Keratinocyte (primary cell): ENCODE data around the gene SECTM1. TPM values are rescaled to one million over a fixed set of nuclear protein-coding genes. Genes with fewer than 3 reads are reported as not detected.
"Not testable (repeated sequence)": the region's sequence is repeated elsewhere in the genome, so short reads cannot be mapped to it uniquely, and the experiment has no call there.

ENCODE experiments used
- DNase-seq: peaks from one replicate; pipeline ENCODE4 v3.0.0-alpha.2; 2011; ENCODE audit warnings: low read depth, missing footprints, low spot score
- FAIRE-seq: peaks from 2 replicates; lab custom pipeline; 2011; peaks lifted over from hg19 to GRCh38; lab: Jason Lieb, UNC
- H2AFZ ChIP-seq: 2 replicates; pipeline ENCODE4 v1.6.0; 2012; ENCODE audit warnings: low read length, control low read depth, inconsistent platforms; ENCODE audit not compliant: control insufficient read depth
- H3K27ac ChIP-seq: 2 replicates; pipeline ENCODE4 v1.5.1; 2011; ENCODE audit warnings: low read length; ENCODE audit not compliant: control insufficient read depth, insufficient read depth
- H3K27me3 ChIP-seq: 3 replicates; pipeline ENCODE4 v1.6.0; 2011; ENCODE audit warnings: low read length; ENCODE audit not compliant: control insufficient read depth, insufficient read depth; ENCODE audit errors: extremely low read depth
- H3K36me3 ChIP-seq, 2 experiments: 2 replicates in 1 of 2; 3 replicates in 1 of 2; pipeline ENCODE4 v1.5.1; 2011; ENCODE audit warnings: low read length in 2 of 2, mild to moderate bottlenecking in 1 of 2; ENCODE audit not compliant: control insufficient read depth in 2 of 2, insufficient read depth in 2 of 2; ENCODE audit errors: extremely low read depth in 1 of 2
- H3K4me1 ChIP-seq: 3 replicates; pipeline ENCODE4 v1.5.1; 2011; ENCODE audit warnings: low read length; ENCODE audit not compliant: control insufficient read depth, insufficient read depth; ENCODE audit errors: extremely low read depth
- H3K4me2 ChIP-seq: 3 replicates; pipeline ENCODE4 v1.6.0; 2011; ENCODE audit warnings: low read depth, low read length; ENCODE audit not compliant: control insufficient read depth, insufficient read depth; ENCODE audit errors: extremely low read depth
- H3K4me3 ChIP-seq, 3 experiments: fragments of 200-600 bp in 1 of 3; sonication (generic) in 1 of 3; 2 replicates in 2 of 3; 3 replicates in 1 of 3; pipeline ENCODE4 v1.5.1; 2011 to 2016; ENCODE audit warnings: low read length in 3 of 3, mild to moderate bottlenecking in 3 of 3, control low read depth in 2 of 3, inconsistent platforms in 1 of 3, low read depth in 1 of 3, mixed read lengths in 1 of 3, mixed run types in 1 of 3, moderate library complexity in 1 of 3; ENCODE audit not compliant: control insufficient read depth in 2 of 3, insufficient read depth in 2 of 3; ENCODE audit errors: extremely low read depth in 1 of 3
- H3K79me2 ChIP-seq: 2 replicates; pipeline ENCODE4 v1.6.0; 2012; ENCODE audit warnings: low read length; ENCODE audit not compliant: control insufficient read depth, insufficient read depth
- H3K9ac ChIP-seq: 3 replicates; pipeline ENCODE4 v1.6.0; 2011; ENCODE audit warnings: low read length; ENCODE audit not compliant: control insufficient read depth, insufficient read depth; ENCODE audit errors: extremely low read depth
- H3K9me1 ChIP-seq: 3 replicates; pipeline ENCODE4 v1.6.0; 2011; ENCODE audit warnings: low read length; ENCODE audit not compliant: control insufficient read depth, insufficient read depth; ENCODE audit errors: extremely low read depth
- H3K9me3 ChIP-seq: 2 replicates; pipeline ENCODE4 v1.5.1; 2012; ENCODE audit warnings: low read depth, low read length; ENCODE audit not compliant: control insufficient read depth
- H4K20me1 ChIP-seq: 3 replicates; pipeline ENCODE4 v1.6.0; 2011; ENCODE audit warnings: low read length; ENCODE audit not compliant: control insufficient read depth, insufficient read depth; ENCODE audit errors: extremely low read depth
- EZH2 ChIP-seq: IDR thresholded peaks from one replicate; pipeline ENCODE4 v1.6.1; 2012; ENCODE audit warnings: inconsistent platforms, mild to moderate bottlenecking, low read length, moderate library complexity
- dilution Hi-C: fragments of 300-500 bp; cut with MboI; formaldehyde crosslinking; loops from one replicate; pipeline ENCODE4 v1.7.0; 2020; ENCODE audit warnings: low sequenced_read_pairs; ENCODE audit not compliant: extremely low pct_ligation_motif_present
- polyA plus RNA-seq, 5 experiments: library from polyadenylated mRNA; depleted of rRNA in 3 of 5; stranded (reverse) in 3 of 5; stranded (forward) in 1 of 5; unstranded in 1 of 5; fragments of >200 nt; gene quantifications; 1 replicate in 1 of 5; 2 replicates in 3 of 5; 3 replicates in 1 of 5; pipeline versions ENCODE4 v1.2.1 to v1.2.3, GENCODE V29; 2011 to 2012; ENCODE audit warnings: missing spikeins in 2 of 5, low read depth in 1 of 5, low replicate concordance in 1 of 5
- TF ChIP-seq, protein P1 (sequence below), 3 experiments: IDR thresholded peaks in 1 of 3; conservative IDR thresholded peaks in 1 of 3; optimal IDR thresholded peaks in 1 of 3; 2 replicates in 2 of 3; 3 replicates in 1 of 3; pipeline versions ENCODE3 to v1.5.1; 2011; ENCODE audit warnings: low read length in 3 of 3, mild to moderate bottlenecking in 3 of 3, moderate library complexity in 2 of 3, control low read depth in 1 of 3, inconsistent platforms in 1 of 3; ENCODE audit not compliant: insufficient read depth in 2 of 3; ENCODE audit errors: extremely low read depth in 1 of 3

Gene SECTM1
- polyA plus RNA-seq, 1 donor (not counting 4 experiments of a cell fraction or from before 2014, with no cell fraction given), result 2.0 TPM

DNA sequence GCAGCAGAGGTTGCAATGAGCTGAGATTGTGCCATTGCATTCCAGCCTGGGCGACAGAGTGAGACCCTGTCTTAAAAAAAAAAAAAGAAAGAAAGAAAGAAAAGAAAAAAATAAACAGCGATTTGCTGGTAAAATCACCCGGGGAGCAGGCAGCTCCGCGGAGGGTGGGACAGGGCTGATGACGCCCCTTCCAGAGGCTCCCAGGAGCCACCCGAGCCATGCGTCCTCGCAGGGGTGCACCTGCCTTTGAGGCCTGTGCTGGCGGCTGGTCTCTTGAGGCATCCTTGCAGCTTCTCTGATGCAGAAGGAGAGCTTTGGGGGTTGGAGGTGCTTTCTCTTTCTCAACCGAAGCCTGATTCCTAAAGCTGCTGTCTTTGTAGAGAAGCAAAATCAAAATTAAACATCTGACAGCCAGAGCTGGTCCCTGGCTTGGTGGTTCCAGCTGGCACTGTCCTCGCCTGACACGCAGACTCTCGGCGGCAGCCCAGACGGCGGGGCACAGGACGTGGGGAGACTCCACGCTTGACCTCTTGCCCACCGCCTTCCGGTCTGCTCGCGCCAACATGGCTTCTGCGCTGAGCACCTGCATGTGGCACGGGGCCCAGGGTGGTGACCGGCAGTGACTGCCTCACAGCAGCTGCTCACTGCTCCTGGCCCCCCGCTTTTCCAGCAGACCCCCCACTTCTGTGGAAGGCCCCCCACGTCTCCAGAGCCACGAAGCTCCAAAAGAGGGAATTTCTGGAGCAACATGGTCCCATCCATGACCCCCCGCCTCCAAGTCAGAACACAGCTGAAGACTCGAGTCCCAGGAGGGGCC lies 44.6 kb upstream of the SECTM1 start:
- no peak for DNase-seq
- TF ChIP-seq, protein P1, sequence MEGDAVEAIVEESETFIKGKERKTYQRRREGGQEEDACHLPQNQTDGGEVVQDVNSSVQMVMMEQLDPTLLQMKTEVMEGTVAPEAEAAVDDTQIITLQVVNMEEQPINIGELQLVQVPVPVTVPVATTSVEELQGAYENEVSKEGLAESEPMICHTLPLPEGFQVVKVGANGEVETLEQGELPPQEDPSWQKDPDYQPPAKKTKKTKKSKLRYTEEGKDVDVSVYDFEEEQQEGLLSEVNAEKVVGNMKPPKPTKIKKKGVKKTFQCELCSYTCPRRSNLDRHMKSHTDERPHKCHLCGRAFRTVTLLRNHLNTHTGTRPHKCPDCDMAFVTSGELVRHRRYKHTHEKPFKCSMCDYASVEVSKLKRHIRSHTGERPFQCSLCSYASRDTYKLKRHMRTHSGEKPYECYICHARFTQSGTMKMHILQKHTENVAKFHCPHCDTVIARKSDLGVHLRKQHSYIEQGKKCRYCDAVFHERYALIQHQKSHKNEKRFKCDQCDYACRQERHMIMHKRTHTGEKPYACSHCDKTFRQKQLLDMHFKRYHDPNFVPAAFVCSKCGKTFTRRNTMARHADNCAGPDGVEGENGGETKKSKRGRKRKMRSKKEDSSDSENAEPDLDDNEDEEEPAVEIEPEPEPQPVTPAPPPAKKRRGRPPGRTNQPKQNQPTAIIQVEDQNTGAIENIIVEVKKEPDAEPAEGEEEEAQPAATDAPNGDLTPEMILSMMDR (optimal IDR thresholded peaks at IDR 0.05 in 1 of 3, IDR thresholded peaks at IDR 0.05 in 1 of 3, conservative IDR thresholded peaks at IDR 0.05 in 1 of 3; ENCODE audit: extremely low read depth in 1 of 3, insufficient read depth in 2 of 3, low read length in 3 of 3), result no peak
- no peak for TF ChIP-seq EZH2
- H3K27me3 ChIP-seq, result peaks cover 75% of the 10 kb centered on the region
- FAIRE-seq, result no peak
- no peak overlapping the region for H3K4me3 ChIP-seq
- H3K9me3 ChIP-seq, result no peaks in the 10 kb centered on the region
- dilution Hi-C loops, result no loop called here
- H3K79me2 ChIP-seq, result no peaks in the 10 kb centered on the region
- no peaks in the 10 kb centered on the region for H3K4me1 ChIP-seq
- no peak overlapping the region for H3K4me2 ChIP-seq
- no peaks in the 10 kb centered on the region for H4K20me1 ChIP-seq
- no peak overlapping the region for H2AFZ ChIP-seq
- no peaks in the 10 kb centered on the region for H3K36me3 ChIP-seq
- H3K27ac ChIP-seq, result no peak overlapping the region
- H3K9ac ChIP-seq, result no peak overlapping the region
- no peaks in the 10 kb centered on the region for H3K9me1 ChIP-seq

DNA sequence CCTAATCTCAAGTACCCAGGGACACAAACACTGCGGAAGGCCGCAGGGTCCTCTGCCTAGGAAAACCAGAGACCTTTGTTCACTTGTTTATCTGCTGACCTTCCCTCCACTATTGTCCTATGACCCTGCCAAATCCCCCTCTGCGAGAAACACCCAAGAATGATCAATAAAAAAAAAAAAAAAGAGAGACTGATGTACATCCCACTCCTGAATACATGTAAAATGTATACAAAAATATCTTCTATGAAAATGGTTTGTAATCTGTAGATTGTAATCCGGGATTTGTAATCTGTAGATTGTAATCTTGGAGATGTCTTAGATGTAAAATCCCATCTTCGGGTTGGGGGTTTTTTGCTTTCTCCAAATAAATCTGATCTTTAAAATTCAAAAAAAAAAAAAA lies 43.7 kb upstream of the SECTM1 start:
- DNase-seq, H2AFZ ChIP-seq, H3K4me3 ChIP-seq, H3K4me1 ChIP-seq, dilution Hi-C loops, H4K20me1 ChIP-seq, H3K27ac ChIP-seq, FAIRE-seq, H3K4me2 ChIP-seq, H3K9ac ChIP-seq, H3K36me3 ChIP-seq, H3K9me1 ChIP-seq, H3K79me2 ChIP-seq, H3K9me3 ChIP-seq: not testable (repeated sequence)
- peaks cover 77% of the 10 kb centered on the region for H3K27me3 ChIP-seq
